ENCODE results near the gene IFT43. TPM values are rescaled to one million over a fixed set of nuclear protein-coding genes. Genes with fewer than 3 reads are reported as not detected.

The IFT43 gene
- total and polyA plus RNA-seq, 2 donors (not counting 3 experiments of a cell fraction or from before 2014, with no cell fraction given) = 22.3 to 39.0 TPM

DNA sequence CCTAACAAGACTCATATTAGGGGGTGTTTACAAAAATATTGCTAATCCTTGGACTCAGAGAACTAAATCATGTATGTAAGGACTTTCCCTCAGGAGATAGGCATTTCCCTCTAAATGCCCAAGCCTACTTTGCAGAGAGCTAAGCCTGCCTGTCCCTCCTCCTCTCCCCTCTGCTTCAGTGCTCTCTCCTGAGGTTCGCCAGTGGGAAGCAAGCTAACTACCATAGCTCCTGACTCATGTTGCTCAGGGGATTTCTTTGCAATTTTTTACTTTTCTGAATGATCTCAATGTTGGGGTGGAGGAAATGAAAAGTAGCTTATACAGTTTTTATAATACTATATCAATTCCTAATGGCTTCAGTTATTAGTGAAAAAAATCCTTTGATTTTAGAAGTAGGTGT, 29.6 kb downstream of the IFT43 start:
- Histone ChIP-seq H3K4me3 (replicated peaks in 1 of 3; ENCODE audit: insufficient read depth in 1 of 3, low read depth in 1 of 3, low read length in 3 of 3) (no peak overlapping the region), H3K27ac (ENCODE audit: insufficient read depth, low read depth, low read length) (no peak overlapping the region), H3K27me3 (ENCODE audit: control insufficient read depth in 2 of 2, insufficient read depth in 2 of 2, low read length in 2 of 2) (no peaks in the 10 kb centered on the region), H2AFZ (ENCODE audit: low read depth, low read length) (no peak overlapping the region), H3K4me2 (ENCODE audit: insufficient read depth, low read length) (no peak overlapping the region), H3K9me1 (replicated peaks; ENCODE audit: control insufficient read depth, extremely low read depth, insufficient read depth, low read length) (no peaks in the 10 kb centered on the region), H3K36me3 (ENCODE audit: control insufficient read depth in 2 of 2, extremely low read depth in 1 of 2, insufficient read depth in 2 of 2, low read length in 2 of 2) (peaks cover 0 to 9% of the 10 kb centered on the region in 2 experiments), H3K79me2 (ENCODE audit: control insufficient read depth, insufficient read depth, low read length) (no peaks in the 10 kb centered on the region), H4K20me1 (replicated peaks; ENCODE audit: control insufficient read depth, extremely low read depth, insufficient read depth, low read length) (no peaks in the 10 kb centered on the region), H3K9ac (replicated peaks; ENCODE audit: extremely low read depth, insufficient read depth, low read length) (no peak overlapping the region), H3K4me1 (ENCODE audit: control insufficient read depth, extremely low read depth, insufficient read depth, low read length) (no peaks in the 10 kb centered on the region), H3K9me3 (replicated peaks; ENCODE audit: control insufficient read depth, insufficient read depth, low read length) (no peaks in the 10 kb centered on the region)
- BruUV-seq (replicated peaks) = no TSS peak
- ChIA-PET CTCF (no interaction called here), POLR2A (no interaction called here)
- DNase-seq (ENCODE audit: low read depth, low spot score) (no peak), FAIRE-seq (no peak)
- intact Hi-C loops (cut with micrococcal nuclease) = no loop called here
- dilution Hi-C loops (cut with MboI; ENCODE audit: extremely low pct_ligation_motif_present, low sequenced_read_pairs) = no loop called here
- TF ChIP-seq, protein P1, sequence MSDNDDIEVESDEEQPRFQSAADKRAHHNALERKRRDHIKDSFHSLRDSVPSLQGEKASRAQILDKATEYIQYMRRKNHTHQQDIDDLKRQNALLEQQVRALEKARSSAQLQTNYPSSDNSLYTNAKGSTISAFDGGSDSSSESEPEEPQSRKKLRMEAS (IDR thresholded peaks at IDR 0.05; ENCODE audit: insufficient read depth, insufficient read length) = no peak
- TF ChIP-seq FOS (IDR thresholded peaks at IDR 0.05; ENCODE audit: borderline replicate concordance, insufficient read depth, low read length) (no peak), POLR2AphosphoS5 (IDR thresholded peaks at IDR 0.05; ENCODE audit: insufficient read depth, low read depth, low read length) (no peak), POLR2A (IDR thresholded peaks at IDR 0.05; ENCODE audit: low read depth, low read length) (no peak), EZH2 (IDR thresholded peaks at IDR 0.05; ENCODE audit: borderline replicate concordance, low read depth, low read length, severe bottlenecking) (no peak), MYC (IDR thresholded peaks at IDR 0.05; ENCODE audit: low read depth, low read length) (no peak), GATA2 (IDR thresholded peaks at IDR 0.05; ENCODE audit: insufficient read depth, insufficient read length, low read depth, low read length) (no peak), JUN (IDR thresholded peaks at IDR 0.05; ENCODE audit: borderline replicate concordance, insufficient read depth, insufficient read length, low read depth) (no peak)
- TF ChIP-seq, protein P2, sequence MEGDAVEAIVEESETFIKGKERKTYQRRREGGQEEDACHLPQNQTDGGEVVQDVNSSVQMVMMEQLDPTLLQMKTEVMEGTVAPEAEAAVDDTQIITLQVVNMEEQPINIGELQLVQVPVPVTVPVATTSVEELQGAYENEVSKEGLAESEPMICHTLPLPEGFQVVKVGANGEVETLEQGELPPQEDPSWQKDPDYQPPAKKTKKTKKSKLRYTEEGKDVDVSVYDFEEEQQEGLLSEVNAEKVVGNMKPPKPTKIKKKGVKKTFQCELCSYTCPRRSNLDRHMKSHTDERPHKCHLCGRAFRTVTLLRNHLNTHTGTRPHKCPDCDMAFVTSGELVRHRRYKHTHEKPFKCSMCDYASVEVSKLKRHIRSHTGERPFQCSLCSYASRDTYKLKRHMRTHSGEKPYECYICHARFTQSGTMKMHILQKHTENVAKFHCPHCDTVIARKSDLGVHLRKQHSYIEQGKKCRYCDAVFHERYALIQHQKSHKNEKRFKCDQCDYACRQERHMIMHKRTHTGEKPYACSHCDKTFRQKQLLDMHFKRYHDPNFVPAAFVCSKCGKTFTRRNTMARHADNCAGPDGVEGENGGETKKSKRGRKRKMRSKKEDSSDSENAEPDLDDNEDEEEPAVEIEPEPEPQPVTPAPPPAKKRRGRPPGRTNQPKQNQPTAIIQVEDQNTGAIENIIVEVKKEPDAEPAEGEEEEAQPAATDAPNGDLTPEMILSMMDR (IDR thresholded peaks at IDR 0.05; ENCODE audit: extremely low read depth in 1 of 2, insufficient read depth in 1 of 2, low read depth in 1 of 2, low read length in 2 of 2) = no peak
